Cortex of kidney (tissue), 1 donor: ENCODE data around the gene ZNF550.

Experiments used
- DNase-seq: peaks from one replicate; lab custom pipeline; 2025; lab: John Stamatoyannopoulos, UW

The ZNF550 gene

DNA sequence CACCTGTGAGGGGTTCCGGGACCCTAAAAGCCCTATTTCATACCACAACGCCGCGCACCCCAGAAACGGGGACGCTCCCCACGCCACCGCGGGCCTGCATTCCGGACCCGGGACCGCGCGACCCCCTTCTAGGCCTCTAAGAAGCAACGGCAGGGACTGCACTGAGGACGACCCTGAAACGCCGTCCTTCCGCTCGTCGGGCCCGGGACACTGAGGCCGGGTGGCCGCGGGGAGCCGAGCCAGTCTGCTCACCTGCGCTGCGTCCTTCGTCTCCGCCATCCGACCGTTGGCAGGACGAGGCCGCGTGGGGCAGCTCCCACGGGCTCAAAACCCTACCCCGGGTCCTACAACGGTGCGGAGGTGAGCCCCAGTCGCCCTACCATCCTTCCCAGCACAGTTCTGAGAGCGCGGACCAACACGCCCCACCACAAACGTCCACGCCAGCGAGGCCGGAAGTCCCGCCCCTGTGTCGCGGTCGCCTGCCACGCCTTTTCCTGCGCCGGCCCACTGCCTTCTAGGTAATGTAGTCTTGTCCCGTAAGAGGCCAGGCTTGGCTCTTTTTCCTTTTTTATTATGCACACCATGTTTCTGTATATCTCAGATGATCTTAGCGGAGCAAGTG, at the start of gene ZNF550:
ZNF550 (minus strand) TSS at position 460 of the 622 bp plus-strand sequence; CDS start at position 279, 181 bp downstream.
- no peak for DNase-seq

DNA sequence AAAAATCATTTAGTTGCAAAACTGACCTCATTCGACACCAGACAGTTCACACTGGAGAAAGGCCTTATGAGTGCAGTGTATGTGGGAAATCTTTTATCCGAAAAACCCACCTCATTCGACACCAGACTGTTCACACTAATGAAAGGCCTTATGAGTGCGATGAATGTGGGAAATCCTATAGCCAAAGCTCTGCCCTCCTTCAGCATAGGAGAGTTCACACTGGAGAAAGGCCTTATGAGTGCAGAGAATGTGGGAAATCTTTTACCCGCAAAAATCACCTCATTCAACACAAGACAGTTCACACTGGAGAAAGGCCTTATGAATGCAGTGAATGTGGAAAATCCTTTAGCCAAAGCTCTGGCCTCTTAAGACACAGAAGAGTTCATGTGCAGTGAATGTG, 47.3 kb upstream of the ZNF550 start:
- no peak for DNase-seq

DNA sequence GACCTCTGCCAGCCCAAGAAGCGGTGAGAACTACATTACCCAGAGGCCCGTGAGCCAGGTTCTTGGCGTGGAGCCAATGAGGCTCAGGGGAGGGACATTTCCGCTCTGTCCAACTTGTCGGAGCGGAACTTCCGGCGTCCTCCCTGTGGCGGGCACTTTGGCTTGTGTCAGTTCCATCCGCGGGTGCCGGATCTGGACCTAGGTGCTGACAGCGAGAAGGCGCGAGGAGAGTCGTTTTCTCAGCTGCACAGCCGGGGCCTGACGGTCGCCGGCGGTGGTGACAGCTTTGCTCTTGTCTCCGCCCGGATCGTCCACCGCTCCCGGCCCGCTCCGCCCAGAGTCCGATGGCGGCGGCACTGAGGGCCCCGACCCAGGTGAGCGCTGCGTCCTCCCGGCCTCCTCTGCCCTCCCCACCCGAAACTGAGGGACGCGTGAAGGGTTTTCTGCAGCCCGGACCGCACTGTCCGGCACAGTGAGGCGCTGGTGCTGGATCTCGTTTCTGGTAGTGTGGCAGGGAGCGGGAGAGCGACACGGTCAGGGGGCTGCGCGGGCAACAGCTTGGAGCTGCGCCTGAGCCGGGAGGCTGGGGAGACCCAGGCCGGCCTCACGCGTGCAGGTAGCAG, 40.2 kb upstream of the ZNF550 start, which contains the start of gene ZNF530:
ZNF530 (plus strand) TSS at position 125 of the 623 bp plus-strand sequence. CDS start 4,461 bp downstream, outside the sequence.
- no peak for DNase-seq

DNA sequence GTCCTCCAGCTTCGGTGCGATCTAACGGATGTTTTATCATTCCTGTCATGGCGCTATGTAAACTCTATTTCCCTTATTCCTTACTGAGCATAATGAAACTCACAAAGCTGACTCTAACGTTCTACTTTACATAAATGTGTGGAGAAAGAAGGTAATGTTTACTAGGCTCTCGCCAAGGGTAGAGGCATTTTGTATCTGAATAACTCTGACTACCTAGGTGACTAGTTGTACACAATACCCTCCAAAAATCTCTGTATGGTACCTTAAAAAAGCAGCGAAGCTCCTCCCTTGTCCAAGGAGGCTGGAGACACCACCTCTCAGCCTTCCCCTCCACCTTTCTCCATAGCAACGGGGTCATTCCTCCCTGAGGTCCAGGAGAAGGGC, 39.7 kb upstream of the ZNF550 start:
- DNase-seq: no peak

- no peak for DNase-seq
Observed at GRCh38 chr19:57587529-57587928, 27.9 kb upstream of the ZNF550 start.

- DNase-seq: no peak
Observed at GRCh38 chr19:57583521-57584416, 24.1 kb upstream of the ZNF550 start, which contains the start of gene ZIK1. TSS of gene ZIK1 (plus strand) at chr19:57584145. CDS start at chr19:57584357, 212 bp downstream.

DNA sequence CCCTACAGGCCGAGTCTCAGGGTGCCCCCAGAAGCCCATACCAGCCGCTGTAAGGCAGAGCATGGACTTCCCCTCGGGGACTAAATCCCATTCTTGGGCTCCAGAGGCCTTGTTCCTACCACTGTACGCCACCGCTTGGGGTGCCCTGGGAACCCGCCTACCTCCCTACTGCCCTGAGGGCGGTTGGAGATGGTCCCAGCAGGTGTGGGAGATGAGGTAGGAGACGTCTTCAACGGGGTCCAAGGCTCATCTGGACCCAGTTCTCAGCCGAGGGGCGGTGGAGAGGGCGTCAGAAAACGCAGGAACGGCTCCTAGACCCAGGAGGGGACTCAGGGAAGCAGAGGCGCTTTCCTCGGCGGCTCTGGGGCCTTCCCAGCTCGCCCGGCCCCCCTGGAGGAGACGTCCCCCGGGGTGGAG, 23.4 kb upstream of the ZNF550 start:
- DNase-seq: no peak

DNA sequence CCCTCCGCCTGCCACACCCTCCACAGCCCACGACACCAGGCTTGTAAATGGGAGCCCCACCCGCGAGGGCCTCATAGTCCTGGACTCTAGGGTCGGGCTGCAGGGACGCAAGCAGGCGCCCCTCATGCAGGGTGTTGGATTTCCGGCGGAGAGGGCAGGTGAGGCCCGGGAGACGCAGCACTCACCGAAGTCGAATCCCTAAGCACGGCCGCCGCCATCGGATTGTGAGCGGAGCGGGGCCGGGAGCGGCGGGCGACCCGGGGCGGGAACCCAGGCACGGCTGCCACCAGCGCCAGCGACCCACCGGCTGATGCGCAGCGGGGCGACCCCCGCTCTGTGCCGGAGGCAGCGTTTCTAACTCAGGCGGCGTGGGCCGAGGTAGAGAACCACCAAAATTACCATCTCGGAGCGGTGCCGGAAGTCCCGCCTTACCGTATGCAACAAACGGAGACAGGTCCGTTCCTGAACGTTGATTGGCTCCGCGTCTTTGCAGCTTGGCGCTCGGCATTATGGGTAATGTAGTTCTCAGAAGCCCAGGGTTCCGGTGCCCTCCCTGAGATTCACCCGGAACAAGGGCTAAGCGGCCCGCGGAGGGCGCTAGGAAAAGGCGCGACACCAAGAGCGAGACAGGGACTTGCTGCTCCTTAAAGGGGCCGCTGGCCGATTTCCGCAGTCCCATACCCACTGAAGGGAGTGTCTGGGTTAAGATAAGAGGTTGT, 19.0 kb upstream of the ZNF550 start, which contains the start of gene ZNF416:
ZNF416 (minus strand) TSS at position 425 of the 719 bp plus-strand sequence; CDS start at position 218, 207 bp downstream.
- no peak for DNase-seq

- DNase-seq: no peak
Observed at GRCh38 chr19:57576661-57577060, 17.0 kb upstream of the ZNF550 start.

GRCh38 chr19:57572415-57572947, 12.8 kb upstream of the ZNF550 start:
- no peak for DNase-seq

GRCh38 chr19:57570707-57571106, 11.0 kb upstream of the ZNF550 start:
- no peak for DNase-seq

GRCh38 chr19:57566396-57567265, 7.0 kb upstream of the ZNF550 start:
- no peak for DNase-seq

GRCh38 chr19:57563547-57563946, 3.9 kb upstream of the ZNF550 start:
- no peak for DNase-seq

- no peak for DNase-seq
Observed at GRCh38 chr19:57560049-57560491, 407 bp upstream of the ZNF550 start.

DNA sequence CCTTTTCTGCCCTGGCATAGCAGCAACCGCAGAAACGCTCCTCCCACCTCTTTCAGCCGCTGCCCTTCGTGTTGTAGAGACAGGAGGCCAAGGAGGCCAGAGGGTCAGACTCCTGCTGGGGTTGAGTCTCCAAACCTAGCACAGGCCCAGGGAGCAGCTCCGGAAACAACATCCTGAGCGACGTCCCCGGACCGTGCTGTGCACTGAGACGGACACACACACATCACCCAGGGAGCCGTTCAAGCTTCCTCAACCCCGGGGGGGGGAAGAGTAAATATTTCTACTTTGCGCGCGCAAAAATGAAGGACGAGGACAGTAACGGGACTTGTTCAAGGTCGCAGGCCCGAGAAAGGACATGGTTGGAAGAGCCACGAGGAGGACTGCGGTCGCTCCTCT, 657 bp downstream of the ZNF550 start:
- no peak for DNase-seq

- DNase-seq: no peak
Observed at GRCh38 chr19:57558525-57558924, 1.1 kb downstream of the ZNF550 start.

DNA sequence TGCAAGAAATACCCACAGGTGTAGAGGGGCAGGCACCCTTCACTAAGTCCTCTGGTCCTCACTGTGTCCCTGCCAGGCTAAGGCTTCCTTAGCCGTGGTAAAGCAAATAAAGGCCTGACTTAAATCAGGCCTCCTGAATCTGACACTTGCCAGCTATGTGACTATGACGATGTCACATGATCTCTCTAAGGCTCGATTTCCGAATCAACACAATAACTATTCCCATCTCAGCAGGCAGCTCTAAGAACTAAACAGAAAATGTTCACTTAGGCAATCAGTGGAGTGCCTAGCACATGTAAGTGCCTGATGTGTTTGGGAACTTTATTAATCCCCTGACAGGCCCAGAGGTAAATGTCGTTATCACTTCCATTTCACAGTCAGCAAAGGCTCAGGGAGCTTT, 2.0 kb downstream of the ZNF550 start:
- DNase-seq: no peak

GRCh38 chr19:57552432-57552831, 7.2 kb downstream of the ZNF550 start:
- no peak for DNase-seq

GRCh38 chr19:57546513-57546912, 13.2 kb downstream of the ZNF550 start:
- DNase-seq: no peak

DNA sequence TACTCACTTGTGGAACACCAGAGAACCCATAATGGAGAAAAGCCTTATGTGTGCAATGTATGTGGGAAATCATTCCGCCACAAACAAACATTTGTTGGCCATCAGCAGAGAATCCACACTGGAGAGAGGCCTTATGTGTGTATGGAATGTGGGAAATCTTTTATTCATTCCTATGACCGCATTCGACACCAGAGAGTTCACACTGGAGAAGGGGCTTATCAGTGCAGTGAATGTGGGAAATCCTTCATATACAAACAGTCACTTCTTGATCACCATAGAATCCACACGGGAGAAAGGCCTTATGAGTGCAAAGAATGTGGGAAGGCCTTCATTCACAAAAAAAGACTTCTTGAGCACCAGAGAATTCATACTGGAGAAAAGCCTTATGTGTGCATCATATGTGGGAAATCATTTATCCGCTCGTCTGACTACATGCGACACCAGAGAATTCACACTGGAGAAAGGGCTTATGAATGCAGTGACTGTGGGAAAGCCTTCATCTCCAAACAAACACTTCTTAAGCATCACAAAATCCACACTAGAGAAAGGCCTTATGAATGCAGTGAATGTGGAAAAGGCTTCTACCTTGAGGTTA, 21.6 kb downstream of the ZNF550 start:
- DNase-seq: no peak
